Measurements from ENCODE around the gene EHF.

- TF ChIP-seq, protein P1, sequence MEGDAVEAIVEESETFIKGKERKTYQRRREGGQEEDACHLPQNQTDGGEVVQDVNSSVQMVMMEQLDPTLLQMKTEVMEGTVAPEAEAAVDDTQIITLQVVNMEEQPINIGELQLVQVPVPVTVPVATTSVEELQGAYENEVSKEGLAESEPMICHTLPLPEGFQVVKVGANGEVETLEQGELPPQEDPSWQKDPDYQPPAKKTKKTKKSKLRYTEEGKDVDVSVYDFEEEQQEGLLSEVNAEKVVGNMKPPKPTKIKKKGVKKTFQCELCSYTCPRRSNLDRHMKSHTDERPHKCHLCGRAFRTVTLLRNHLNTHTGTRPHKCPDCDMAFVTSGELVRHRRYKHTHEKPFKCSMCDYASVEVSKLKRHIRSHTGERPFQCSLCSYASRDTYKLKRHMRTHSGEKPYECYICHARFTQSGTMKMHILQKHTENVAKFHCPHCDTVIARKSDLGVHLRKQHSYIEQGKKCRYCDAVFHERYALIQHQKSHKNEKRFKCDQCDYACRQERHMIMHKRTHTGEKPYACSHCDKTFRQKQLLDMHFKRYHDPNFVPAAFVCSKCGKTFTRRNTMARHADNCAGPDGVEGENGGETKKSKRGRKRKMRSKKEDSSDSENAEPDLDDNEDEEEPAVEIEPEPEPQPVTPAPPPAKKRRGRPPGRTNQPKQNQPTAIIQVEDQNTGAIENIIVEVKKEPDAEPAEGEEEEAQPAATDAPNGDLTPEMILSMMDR (IDR thresholded peaks at IDR 0.05; ENCODE audit: insufficient read depth, low read length, poor library complexity, severe bottlenecking): no peak
- no peak for TF ChIP-seq EZH2phosphoT487 (conservative IDR thresholded peaks at IDR 0.05; ENCODE audit: low read length)
Observed at GRCh38 chr11:34671946-34672345, 51.1 kb downstream of the EHF start.
